ENCODE measurements around the gene FGF14. TPM values are rescaled to one million over a fixed set of nuclear protein-coding genes. Genes with fewer than 3 reads are reported as not detected.

FGF14 gene
- total and polyA plus RNA-seq, 2 of the 4 experiments (the other 2 are of a cell fraction) = under 0.01 TPM; not detected in 1

- no peak overlapping the region for H2AK9ac ChIP-seq (replicated peaks; ENCODE audit: low read depth, low read length, poor library complexity)
- no peaks in the 10 kb centered on the region for H3K27me3 ChIP-seq (ENCODE audit: control insufficient read depth, insufficient read depth, low read length)
- TF ChIP-seq CHD1 (IDR thresholded peaks at IDR 0.05; ENCODE audit: low read depth, low read length) (no peak), MXI1 (IDR thresholded peaks at IDR 0.05; ENCODE audit: borderline replicate concordance, low read depth, low read length) (no peak), RCOR1 (IDR thresholded peaks at IDR 0.05; ENCODE audit: insufficient replicate concordance, low read length) (no peak), USF2 (IDR thresholded peaks at IDR 0.05; ENCODE audit: low read depth, low read length) (no peak), POLR2A (IDR thresholded peaks at IDR 0.05; ENCODE audit: low read depth, low read length) (no peak), MAZ (IDR thresholded peaks at IDR 0.05; ENCODE audit: borderline replicate concordance, low read depth, low read length) (no peak), SMC3 (IDR thresholded peaks at IDR 0.05; ENCODE audit: low read depth, low read length) (no peak), FOS (IDR thresholded peaks at IDR 0.05; ENCODE audit: low read depth, low read length) (no peak)
- TF ChIP-seq, protein P1, sequence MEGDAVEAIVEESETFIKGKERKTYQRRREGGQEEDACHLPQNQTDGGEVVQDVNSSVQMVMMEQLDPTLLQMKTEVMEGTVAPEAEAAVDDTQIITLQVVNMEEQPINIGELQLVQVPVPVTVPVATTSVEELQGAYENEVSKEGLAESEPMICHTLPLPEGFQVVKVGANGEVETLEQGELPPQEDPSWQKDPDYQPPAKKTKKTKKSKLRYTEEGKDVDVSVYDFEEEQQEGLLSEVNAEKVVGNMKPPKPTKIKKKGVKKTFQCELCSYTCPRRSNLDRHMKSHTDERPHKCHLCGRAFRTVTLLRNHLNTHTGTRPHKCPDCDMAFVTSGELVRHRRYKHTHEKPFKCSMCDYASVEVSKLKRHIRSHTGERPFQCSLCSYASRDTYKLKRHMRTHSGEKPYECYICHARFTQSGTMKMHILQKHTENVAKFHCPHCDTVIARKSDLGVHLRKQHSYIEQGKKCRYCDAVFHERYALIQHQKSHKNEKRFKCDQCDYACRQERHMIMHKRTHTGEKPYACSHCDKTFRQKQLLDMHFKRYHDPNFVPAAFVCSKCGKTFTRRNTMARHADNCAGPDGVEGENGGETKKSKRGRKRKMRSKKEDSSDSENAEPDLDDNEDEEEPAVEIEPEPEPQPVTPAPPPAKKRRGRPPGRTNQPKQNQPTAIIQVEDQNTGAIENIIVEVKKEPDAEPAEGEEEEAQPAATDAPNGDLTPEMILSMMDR (conservative IDR thresholded peaks at IDR 0.05; ENCODE audit: low read depth, low read length) = no peak
- H2AK5ac ChIP-seq (ENCODE audit: low read depth, low read length) = no peak overlapping the region
- no CpG with 5 or more reads among the region's 2 CpGs for WGBS, 2 experiments (ENCODE audit: extremely low coverage in 2 of 2, insufficient read length in 1 of 2)
- no peak overlapping the region for H4K91ac ChIP-seq (ENCODE audit: insufficient read depth, low read depth, low read length)
- H3K9me1 ChIP-seq (ENCODE audit: insufficient read depth, low read length) = no peaks in the 10 kb centered on the region
- no peak overlapping the region for H2AFZ ChIP-seq (replicated peaks; ENCODE audit: low read length, poor library complexity)
- no peak overlapping the region for H3K18ac ChIP-seq (ENCODE audit: low read depth, low read length)
- CTCF ChIA-PET = no interaction called here
- intact Hi-C loops (cut with micrococcal nuclease) (no loop called here), in situ Hi-C loops (cut with MboI; ENCODE audit: low sequenced_read_pairs) (no loop called here), dilution Hi-C loops (cut with HindIII; ENCODE audit: low sequenced_read_pairs, unreplicated experiment) (no loop called here)
- H3K79me1 ChIP-seq (ENCODE audit: low read depth in 1 of 2, low read length in 2 of 2) = no peaks in the 10 kb centered on the region
- no peak overlapping the region for H3K23ac ChIP-seq (ENCODE audit: low read depth, low read length)
- H3K9me3 ChIP-seq (ENCODE audit: control insufficient read depth, insufficient read depth, low read length) = no peaks in the 10 kb centered on the region
- no peak overlapping the region for H3K4me3 ChIP-seq (ENCODE audit: insufficient read depth, low read depth, low read length)
- no TSS peak for BruUV-seq (replicated peaks)
- H2BK20ac ChIP-seq (ENCODE audit: low read depth, low read length) = no peak overlapping the region
- no peak overlapping the region for H3K27ac ChIP-seq (ENCODE audit: insufficient read depth, low read length)
- no peaks in the 10 kb centered on the region for H4K20me1 ChIP-seq (ENCODE audit: insufficient read depth, low read length)
- no peak overlapping the region for H4K8ac ChIP-seq (ENCODE audit: low read depth in 2 of 2, low read length in 2 of 2)
- no peak overlapping the region for H3K4me2 ChIP-seq (ENCODE audit: low read depth, low read length)
- no peak overlapping the region for H3K14ac ChIP-seq (replicated peaks; ENCODE audit: low read depth, low read length)
- ATAC-seq (ENCODE audit: low read depth) = no peak
- no peak overlapping the region for H2BK120ac ChIP-seq (ENCODE audit: low read depth, low read length)
- no peak overlapping the region for H3K9ac ChIP-seq (ENCODE audit: low read depth, low read length)
- H3K36me3 ChIP-seq (ENCODE audit: control insufficient read depth, insufficient read depth, low read length) = no peaks in the 10 kb centered on the region
- no peak overlapping the region for H3K4ac ChIP-seq (ENCODE audit: low read depth, low read length)
- H3K56ac ChIP-seq (ENCODE audit: extremely low read depth, insufficient read depth, low read length) = no peak overlapping the region
- no peak overlapping the region for H4K5ac ChIP-seq (ENCODE audit: low read depth, low read length)
- no peak overlapping the region for H2BK5ac ChIP-seq (ENCODE audit: low read depth, low read length, poor library complexity, severe bottlenecking)
- H3K4me1 ChIP-seq (ENCODE audit: control insufficient read depth, insufficient read depth, low read length) = no peaks in the 10 kb centered on the region
- no peak for DNase-seq
- H2BK15ac ChIP-seq (ENCODE audit: low read depth, low read length) = no peak overlapping the region
- POLR2A ChIA-PET (ENCODE audit: unreplicated experiment) = no interaction called here
These were observed 663.5 kb downstream of the FGF14 start for GRCh38 chr13:101738336-101738735.

All from IMR-90 (cell line).